ENCODE measurements around the gene C1orf226.
"Not testable (repeated sequence)": the region's sequence is repeated elsewhere in the genome, so short reads cannot be mapped to it uniquely, and the experiment has no call there.

The C1orf226 gene

GRCh38 chr1:162432977-162433713 lies 51.6 kb downstream of the C1orf226 start:
- H3K4me3 Mint-ChIP-seq, H3K4me1 Mint-ChIP-seq, H3K9me3 Mint-ChIP-seq, H3K27me3 Mint-ChIP-seq, H3K36me3 Mint-ChIP-seq, H3K27ac Mint-ChIP-seq, ATAC-seq: not testable (repeated sequence)
